GM21786 (cell line): ENCODE results near the gene CLEC7A.

Experiments used
- ATAC-seq: cut with Tn5 transposase; IDR thresholded peaks from one replicate; pipeline ENCODE4 v1.9.1; 2021; ENCODE audit not compliant: unreplicated experiment

Gene CLEC7A

GRCh38 chr12:10142976-10143589, 13.1 kb upstream of the CLEC7A start:
- no peak for ATAC-seq

- ATAC-seq, result no peak
These were observed 10.0 kb upstream of the CLEC7A start for GRCh38 chr12:10140001-10140400.

- ATAC-seq, result no peak
These were observed 6.7 kb upstream of the CLEC7A start for GRCh38 chr12:10136637-10137205.

GRCh38 chr12:10135126-10135525, 5.1 kb upstream of the CLEC7A start:
- no peak for ATAC-seq

GRCh38 chr12:10132850-10133370, 2.9 kb upstream of the CLEC7A start:
- ATAC-seq, result no peak

- no peak for ATAC-seq
These were observed 1.2 kb upstream of the CLEC7A start for GRCh38 chr12:10131111-10131690.

- no peak for ATAC-seq
These were observed 1.3 kb downstream of the CLEC7A start for GRCh38 chr12:10128687-10129086.

- no peak for ATAC-seq
These were observed 3.6 kb downstream of the CLEC7A start for GRCh38 chr12:10126413-10126812.

GRCh38 chr12:10122689-10123088, 7.3 kb downstream of the CLEC7A start:
- ATAC-seq, result no peak

- ATAC-seq, result no peak
These were observed 8.7 kb downstream of the CLEC7A start for GRCh38 chr12:10121278-10121677.

- no peak for ATAC-seq
These were observed 10.9 kb downstream of the CLEC7A start for GRCh38 chr12:10119066-10119465.

GRCh38 chr12:10115890-10116289, 14.1 kb downstream of the CLEC7A start:
- ATAC-seq, result no peak

GRCh38 chr12:10115311-10115710, 14.7 kb downstream of the CLEC7A start:
- no peak for ATAC-seq

GRCh38 chr12:10113920-10114319, 16.1 kb downstream of the CLEC7A start:
- no peak for ATAC-seq

GRCh38 chr12:10113075-10113474, 16.9 kb downstream of the CLEC7A start:
- ATAC-seq, result no peak

GRCh38 chr12:10111451-10111850, 18.5 kb downstream of the CLEC7A start:
- ATAC-seq, result no peak

- no peak for ATAC-seq
These were observed 19.6 kb downstream of the CLEC7A start for GRCh38 chr12:10110256-10110844.

- ATAC-seq, result no peak
These were observed 27.7 kb downstream of the CLEC7A start for GRCh38 chr12:10102322-10102721.

- no peak for ATAC-seq
These were observed 28.3 kb downstream of the CLEC7A start for GRCh38 chr12:10101648-10102220.

- ATAC-seq, result no peak
These were observed 28.9 kb downstream of the CLEC7A start for GRCh38 chr12:10101042-10101579.

GRCh38 chr12:10098791-10099190, 31.2 kb downstream of the CLEC7A start, which contains the start of gene CLEC1A:
CLEC1A (minus strand) TSS chr12:10098985; CDS start chr12:10098922, 63 bp downstream.
- no peak for ATAC-seq
